ENCODE data around the gene SNX1.
A peak's percentile ranks its signal among the peaks of the same experiment; 100 is the strongest.

DNA sequence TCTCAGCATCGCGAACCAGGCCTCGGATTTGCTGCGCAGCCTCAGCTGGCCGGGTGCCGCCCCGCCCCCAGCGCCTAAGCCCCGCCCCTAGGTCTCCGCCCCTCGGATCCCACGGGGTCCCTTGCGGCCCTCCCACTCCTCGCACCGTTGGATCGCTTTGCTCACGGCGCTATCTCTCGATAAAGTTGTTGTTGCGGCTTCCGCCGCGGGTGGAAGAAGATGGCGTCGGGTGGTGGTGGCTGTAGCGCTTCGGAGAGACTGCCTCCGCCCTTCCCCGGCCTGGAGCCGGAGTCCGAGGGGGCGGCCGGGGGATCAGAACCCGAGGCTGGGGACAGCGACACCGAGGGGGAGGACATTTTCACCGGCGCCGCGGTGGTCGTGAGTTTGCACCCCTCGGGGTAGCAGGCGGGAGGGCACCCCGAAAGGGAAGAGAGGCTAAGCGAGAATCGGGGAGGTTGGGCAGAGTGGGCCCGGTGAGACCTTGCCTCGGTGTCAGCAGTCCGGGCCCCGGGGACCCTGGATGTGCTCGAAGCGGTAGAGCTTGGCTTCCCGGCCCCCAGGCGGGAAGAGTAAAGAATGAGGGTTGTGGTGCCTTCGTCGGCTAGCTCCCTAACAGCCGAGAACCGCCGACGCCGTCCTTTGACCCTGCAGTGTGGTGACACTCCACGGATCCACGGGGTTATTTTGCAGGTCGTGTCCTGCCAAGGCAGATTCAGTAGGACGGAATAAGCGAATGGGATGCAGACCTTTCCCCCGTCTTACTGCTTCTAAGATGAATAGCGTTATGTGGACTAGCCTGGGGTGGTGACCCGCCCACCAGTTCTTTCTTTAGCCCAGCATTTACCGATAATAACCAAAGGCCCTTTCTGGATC lies at the start of gene SNX1:
- TF ChIP-seq, protein P1, sequence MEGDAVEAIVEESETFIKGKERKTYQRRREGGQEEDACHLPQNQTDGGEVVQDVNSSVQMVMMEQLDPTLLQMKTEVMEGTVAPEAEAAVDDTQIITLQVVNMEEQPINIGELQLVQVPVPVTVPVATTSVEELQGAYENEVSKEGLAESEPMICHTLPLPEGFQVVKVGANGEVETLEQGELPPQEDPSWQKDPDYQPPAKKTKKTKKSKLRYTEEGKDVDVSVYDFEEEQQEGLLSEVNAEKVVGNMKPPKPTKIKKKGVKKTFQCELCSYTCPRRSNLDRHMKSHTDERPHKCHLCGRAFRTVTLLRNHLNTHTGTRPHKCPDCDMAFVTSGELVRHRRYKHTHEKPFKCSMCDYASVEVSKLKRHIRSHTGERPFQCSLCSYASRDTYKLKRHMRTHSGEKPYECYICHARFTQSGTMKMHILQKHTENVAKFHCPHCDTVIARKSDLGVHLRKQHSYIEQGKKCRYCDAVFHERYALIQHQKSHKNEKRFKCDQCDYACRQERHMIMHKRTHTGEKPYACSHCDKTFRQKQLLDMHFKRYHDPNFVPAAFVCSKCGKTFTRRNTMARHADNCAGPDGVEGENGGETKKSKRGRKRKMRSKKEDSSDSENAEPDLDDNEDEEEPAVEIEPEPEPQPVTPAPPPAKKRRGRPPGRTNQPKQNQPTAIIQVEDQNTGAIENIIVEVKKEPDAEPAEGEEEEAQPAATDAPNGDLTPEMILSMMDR (IDR thresholded peaks at IDR 0.05): peak in 1 of 4 donors; percentile 16
- peak; percentile 88 for TF ChIP-seq POLR2A (IDR thresholded peaks at IDR 0.05)
